ENCODE measurements around the gene CLIC5.

The CLIC5 gene

DNA sequence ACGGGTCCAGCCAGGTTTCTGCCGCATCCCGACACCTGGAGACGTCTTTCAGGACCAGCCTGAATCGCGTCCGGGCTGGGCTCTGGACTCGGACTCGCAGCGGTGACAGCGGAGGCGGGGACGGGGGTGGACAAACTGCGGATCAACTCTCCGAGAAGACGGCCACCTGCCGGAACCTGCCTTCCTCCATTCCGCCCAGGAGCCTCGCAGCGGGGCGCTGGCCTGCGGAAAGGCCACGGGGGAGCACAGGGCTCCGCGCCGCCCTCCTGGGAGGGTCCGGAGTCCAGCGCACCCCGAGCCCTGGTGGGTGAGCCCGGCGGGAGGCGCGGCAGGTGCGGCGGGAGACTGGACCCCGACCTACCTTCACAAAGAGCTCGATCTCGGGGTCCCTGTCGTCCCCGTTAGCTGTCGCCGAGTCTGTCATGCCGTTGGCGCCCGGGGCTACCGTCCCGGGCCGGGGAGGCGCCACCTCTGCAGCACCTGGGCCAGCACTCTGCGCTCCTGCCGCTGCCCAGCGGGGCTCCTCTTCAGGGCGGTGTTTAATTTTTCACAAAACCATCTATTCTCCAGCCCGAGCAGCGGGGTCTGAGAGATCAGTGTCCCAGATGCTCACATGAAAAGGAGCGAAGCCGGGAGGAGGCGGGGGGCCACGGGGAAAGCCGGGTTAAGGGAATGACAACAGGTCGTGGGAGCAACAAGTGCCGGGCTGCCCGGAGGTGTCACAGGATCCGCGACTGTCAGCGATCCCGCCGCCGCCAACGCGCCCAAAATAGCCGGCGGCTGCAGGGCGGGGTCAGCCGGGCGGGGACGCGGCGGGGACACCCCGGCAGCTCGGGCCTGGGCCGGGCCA is at the start of gene CLIC5:
Gene CLIC5, minus strand, starts transcription at position 742 of the 850 bp plus-strand sequence. Its CDS starts 318 bp downstream, at position 424.
- DNase-seq (ENCODE audit: low spot score), result peak; percentile 10

DNA sequence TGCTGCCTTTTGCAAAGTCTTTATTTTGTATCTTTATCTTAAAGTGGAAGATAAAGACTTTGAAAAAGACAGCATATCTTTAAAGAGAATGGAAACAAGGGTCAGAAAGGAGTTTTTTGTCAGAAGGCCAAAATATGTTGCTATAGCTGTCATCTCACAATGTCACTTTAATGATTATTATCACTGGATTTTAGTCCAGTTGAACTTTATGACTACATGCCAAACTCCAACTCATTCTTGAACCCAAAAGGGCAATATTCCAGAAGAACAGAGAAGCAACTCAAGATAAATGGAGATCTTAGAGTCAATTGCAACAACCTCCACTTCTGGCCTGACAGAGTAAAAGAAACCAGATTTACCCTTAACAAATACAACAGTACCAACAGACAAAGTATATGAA is 47.3 kb upstream of the CLIC5 start:
- DNase-seq (ENCODE audit: low spot score), result no peak

DNA sequence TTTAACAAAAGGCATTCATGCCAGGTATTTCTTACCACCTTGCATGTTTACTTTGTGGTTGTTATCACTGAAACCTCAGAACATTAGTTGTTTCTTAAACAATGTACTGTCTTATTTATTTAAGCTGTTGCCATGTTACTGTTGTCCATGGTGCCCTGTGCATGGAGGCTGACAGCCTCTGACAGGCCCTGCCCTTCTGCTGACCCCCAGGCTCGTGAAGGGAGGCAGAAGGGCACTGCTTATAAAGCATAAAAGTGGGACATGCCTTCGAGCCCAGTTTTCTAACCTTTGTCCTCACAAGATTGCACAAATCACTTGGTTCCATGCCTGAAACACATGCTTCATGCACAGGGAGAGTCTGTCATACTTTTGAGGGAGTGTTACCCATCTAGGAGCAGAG is 46.7 kb upstream of the CLIC5 start:
- DNase-seq (ENCODE audit: low spot score), result no peak

DNA sequence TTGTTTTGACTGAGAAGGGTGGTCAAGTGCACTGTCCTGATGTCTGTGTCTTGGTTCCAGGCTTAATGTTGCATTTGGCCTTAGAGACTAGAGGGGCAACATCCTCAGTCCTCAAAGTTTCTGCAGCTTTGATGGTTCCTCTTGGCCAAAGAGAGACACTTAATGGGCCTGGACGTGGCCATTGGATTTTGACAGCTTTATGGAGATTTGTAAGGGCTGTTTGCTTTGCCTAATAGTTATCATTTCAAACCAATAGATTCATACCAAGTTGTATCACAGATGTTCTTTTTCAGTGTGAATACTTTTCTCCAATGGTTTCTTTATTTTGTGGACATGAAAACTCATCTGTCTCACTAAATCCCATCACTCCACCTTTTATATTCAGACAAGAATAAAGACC is 45.8 kb upstream of the CLIC5 start:
- DNase-seq (ENCODE audit: low spot score), result no peak

DNA sequence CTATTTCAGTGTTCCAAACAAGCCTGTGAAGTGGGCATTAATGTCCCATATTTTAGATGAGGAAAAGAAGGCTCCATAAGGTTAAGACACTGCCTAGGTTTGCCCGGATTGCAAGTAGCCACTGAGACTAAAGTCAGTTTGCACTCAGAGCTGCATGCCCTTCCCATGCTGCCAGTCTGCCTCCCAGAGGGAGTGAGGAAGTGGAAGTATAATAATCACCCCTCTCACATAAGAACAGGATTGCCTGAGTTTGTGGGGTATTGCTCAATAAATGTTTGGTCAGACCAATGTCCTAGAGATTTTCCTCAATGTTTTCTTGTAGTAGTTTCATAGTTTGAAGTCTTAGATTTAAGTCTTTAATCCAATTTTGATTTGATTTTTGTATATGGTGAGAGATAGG is 43.9 kb upstream of the CLIC5 start:
- DNase-seq (ENCODE audit: low spot score), result no peak

DNA sequence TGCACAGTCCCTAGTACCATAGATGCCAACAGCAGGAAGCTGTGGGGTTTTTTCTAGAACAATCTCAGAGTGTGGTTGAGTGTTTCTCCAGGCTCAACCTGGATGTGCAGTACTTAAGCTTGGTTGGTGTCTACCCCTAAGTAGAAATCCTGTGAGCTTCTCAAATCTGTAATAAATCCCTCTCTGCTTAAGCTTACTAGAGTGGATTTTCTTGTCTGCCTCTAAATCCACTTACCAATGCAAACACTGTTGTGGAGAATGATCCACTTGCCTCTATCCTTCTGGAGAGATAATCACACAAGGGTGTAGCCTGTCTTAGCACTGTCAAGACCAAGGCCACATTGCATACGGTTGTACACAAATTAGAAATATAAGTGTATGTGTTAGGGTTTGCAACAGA is 43.3 kb upstream of the CLIC5 start:
- DNase-seq (ENCODE audit: low spot score), result no peak

DNA sequence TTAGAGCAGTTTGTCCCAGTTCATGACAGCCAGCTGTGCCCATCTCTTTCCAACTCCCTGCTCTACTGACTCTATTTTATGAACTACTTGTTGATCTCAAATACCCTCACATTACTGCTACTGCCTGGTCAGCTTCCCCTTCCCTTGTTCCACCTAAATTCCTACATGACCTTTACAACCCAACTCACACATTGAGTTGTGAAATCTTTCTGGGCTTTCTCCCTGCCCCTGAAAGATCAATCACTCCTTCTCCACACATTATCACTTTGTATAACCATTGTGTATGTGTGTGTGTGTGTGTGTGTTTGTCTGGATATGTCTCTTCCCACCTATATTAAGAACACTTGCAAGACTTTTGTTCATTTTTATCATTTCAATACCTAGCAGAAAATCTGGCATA is 42.1 kb upstream of the CLIC5 start:
- DNase-seq (ENCODE audit: low spot score), result no peak

DNA sequence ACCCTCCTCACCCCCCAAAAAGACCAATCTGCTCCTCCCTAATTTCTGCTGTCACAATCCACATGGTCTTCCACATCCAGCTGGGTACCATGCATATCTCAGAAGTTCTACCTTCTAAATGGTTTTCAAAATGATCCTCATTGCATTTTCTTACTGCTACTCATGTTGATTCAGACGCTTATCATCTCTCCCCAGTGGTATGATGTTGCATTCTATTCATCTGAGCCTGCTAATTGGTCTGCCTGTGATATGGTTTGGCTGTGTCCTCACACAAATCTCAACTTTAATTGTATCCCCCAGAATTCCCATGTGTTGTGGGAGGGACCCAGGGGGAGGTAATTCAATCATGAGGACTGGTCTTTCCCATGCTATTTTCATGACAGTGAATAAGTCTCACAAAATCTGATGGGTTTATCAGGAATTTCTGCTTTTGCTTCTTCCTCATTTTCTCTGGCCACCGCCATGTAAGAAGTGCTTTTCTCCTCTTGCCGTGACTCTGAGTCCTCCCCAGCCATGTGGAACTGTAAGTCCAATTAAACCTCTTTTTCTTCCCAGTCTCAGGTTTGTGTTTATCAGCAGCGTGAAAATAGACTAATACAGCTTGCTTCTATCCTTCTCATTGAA is 41.4 kb upstream of the CLIC5 start:
- DNase-seq (ENCODE audit: low spot score), result no peak

DNA sequence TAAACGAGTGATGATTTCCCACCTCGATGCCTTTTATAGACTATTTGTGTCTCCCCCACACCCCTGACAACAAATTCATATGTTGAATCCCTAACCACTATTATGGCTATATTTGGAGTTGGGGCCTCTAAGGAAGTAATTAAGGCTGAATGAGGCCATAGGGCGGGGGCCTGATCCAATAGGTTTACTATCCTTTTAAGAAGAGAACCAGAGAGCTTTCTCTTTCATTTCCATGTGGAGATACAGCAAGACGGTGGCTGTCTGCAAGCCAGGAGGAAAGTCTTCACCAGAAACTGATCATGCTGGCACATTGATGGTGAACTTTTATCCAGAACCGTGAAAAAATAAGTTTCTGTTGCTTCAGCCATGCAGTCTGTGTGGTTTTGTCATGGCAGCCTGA is 38.9 kb upstream of the CLIC5 start:
- no peak for DNase-seq (ENCODE audit: low spot score)

DNA sequence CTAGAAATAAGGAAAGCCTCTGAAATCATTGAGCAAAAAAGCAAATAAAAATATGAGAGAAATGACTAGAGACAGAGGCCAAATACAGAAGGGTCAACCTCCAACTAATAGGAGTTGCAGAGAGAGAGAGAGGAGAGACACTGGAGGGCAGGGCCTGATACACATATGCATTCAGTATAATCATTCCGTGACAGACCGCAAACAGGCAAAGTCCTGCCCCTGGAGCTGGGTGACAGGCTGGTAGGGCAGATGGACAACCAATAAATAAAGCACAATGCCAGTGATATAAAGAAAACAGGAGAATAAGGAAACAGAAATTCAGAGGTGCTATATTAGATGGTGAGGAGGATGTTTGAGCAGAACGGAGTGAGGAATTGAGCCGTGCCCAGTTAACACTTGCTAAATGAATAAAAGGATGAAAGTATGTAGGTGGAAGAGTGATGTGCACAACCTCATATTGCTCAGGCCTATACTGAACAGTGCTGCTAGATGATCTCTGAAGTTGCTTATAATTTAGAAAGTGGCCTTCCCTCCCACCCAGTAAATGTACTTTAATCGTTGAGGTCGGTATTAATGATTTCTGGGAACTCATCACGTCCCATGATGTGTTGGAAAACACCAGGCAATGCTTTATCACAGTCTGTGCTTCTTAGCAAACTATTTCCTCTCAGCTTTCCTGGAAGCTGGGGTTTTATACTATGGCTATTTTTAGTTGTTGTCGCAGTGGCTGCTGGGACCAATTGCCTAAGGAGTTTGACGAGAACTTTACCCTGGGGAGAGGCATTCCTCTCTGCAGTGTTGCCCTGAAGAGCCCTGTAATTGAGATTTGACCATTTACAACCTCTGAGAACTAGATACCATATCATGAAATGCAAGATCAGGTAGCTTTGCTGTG is 37.6 kb upstream of the CLIC5 start:
- no peak for DNase-seq (ENCODE audit: low spot score)

DNA sequence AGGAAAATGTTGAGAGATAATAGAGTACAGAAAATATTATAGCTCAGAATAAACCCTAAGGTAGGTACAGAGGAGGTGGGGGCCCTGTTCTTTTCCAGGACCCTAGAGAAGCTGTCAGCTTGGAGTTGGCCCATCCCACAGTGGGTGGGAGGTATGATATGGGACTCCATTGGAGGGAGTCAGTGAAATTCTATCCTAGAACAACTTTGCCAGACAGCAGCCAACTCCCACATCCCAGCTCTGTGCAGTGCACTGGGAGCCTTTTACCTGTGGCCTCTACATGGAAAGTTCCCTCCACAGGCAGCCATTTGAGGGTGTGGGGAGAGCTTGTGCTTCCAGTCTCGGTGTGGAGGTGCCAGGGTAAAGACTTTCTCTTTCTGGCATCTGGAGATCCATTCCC is 36.8 kb upstream of the CLIC5 start:
- no peak for DNase-seq (ENCODE audit: low spot score)

DNA sequence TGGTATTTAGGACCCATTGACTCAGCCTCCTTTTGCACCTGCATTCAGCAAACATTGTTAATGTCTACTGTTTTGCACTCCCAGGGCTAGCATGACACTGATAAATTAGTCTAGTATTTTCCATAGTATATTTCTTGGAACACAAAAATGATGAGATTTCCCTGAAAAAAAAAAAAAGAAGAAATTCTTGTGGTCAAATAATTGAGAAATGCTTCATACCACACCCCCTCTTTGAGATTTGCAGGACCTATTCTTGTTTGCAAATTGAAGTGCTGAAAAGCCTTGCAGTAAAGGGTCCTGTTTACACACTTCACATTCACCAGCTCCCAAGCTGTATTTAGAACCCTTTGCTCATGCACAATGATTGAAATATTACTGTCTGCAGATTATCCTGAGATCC is 36.3 kb upstream of the CLIC5 start:
- no peak for DNase-seq (ENCODE audit: low spot score)

DNA sequence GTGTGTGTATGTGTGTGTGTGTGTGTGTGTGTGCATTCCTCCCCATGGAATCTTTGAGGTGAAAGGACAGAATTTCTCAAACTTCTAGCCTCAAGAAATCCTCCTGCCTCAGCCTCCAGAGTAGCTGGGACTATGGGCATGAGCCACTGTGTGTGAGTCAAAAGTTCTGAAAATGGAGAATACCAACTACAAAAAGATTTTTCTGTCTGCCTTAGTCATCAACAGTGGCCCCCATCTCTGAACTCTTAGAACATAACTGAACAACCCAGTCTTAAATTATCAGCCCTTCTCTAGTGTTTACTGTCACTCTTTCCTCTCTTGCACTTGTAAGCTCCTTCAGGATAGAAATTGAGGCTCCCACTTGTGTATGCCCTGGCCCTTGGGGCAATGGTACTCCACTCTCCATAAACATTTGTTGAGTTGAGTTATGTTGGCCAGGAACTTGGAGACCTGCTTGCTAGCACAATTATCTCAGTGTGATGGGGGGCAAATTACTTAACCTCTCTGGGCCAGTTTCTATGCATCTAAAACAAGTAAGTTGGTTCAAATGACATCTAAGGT is 35.3 kb upstream of the CLIC5 start:
- DNase-seq (ENCODE audit: low spot score), result no peak

DNA sequence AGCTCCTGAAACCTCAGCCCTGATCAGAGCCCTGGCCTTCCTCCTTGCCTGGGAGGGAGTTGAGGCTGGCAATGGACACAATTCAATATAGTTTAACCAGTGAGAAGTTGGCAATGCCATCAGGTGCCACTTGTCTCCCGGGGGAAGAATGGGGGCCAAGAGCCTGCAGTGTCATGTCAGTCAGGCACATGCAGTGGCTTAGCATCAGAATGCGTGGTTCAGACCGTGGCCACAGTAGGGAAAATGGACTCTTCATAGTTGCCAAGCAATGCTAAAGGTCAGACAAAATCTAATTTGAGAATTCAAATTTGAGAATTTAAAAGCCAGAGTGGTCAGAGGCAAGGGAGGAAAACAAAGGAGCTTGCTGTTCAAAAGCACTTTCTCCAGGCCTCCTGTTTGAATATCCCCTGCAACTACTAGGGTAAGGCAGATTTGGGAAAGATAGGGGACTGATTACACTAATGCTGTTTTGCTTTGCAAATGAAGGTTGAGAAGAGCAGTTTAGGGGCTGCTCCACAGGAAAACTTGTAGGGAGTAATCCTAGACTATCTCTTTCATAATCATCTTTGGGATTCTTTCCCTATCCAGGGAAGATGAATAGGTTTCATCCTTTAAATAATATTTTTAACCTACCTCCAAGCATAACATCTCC is 33.1 kb upstream of the CLIC5 start:
- no peak for DNase-seq (ENCODE audit: low spot score)

DNA sequence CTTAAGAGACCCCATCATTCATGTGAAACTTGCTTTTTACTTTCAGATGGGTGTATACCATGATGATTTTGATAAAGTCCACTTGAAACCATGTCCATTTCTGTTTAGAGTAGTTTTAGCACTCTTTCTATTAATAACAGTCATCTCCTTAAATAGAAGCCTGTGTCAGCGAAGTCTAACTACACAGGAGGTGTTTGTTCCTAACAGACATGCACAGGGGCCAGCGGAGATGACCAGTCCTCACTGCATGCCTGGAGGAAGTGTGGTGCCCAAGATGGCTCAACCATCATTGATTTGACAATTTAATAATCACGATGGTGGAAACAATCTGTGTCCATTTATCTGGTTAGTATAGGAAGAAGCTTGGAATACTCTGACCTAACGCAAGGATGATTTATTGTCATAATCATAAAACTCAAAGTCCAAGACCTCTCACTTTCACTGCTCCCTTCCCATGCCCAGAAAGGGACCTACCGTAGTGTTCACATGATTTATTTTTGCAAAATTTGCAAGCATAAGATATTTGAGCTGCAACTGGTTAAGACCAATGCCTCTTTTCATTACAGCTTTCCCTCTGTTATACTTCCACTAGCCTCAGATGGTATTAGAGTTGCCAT is 31.0 kb upstream of the CLIC5 start:
- DNase-seq (ENCODE audit: low spot score), result no peak

DNA sequence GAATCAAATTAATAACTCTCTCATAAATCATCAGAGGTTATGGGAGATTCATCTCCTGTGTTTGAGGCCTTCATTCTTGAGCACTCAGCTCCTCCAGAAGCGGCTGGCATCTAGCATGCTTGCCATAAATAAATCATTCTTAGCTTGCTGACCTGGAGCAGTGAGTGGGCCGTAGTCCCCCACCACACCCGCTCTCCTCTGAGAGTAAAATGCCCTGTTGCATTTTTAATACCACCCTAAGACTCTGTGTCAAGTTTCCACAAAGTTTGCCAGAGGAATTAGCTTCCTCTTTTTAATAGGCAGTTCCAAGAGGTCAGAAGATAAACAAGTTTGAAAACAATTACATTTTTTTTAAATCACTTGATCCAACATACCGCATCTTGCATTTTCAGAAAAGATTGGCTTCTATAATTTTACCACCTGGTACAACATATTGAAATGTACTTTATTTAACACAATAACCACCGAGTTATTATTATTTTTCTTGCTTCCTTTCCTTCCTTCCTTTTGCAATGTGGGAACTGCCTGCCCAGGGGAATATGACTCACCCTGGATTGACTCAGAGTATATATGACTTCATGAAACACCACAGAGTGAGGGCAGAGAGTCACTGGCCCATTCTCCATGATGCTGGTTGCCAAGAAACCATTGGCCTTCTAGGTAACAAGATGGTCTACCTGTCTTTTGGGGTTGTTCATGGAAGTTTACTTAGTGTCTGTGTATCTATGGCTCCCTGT is 29.4 kb upstream of the CLIC5 start:
- DNase-seq (ENCODE audit: low spot score), result no peak

DNA sequence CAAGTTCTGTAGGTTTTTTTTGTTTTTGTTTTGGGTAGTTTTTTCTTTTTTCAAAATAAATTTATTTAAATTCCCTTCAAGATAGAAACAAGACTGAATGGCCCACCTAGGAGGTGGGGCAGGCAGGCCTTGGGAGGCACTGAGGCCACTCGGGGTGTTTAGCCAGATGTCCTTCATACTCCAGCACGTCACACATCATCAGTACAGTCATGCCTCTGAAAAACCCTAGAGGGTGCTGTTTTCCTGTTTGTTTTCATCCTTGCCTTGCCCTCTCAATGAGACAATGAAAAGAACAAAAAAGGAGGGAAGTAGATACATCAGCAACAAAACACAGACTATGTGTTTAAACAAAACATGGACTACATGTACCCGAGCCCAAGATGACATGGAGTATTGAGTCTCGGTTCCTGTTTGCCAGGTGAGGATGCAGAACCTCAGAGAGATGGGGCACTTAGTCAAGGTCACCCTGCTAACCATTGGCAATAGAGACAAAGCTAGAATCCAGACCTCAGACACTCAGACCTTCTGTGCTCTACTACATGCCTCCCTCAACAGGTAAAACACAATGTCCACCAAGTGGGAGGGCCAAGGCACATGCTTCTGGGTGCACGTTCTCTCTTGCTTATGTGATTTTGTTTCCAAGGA is 26.8 kb upstream of the CLIC5 start:
- DNase-seq (ENCODE audit: low spot score), result peak; percentile 4

DNA sequence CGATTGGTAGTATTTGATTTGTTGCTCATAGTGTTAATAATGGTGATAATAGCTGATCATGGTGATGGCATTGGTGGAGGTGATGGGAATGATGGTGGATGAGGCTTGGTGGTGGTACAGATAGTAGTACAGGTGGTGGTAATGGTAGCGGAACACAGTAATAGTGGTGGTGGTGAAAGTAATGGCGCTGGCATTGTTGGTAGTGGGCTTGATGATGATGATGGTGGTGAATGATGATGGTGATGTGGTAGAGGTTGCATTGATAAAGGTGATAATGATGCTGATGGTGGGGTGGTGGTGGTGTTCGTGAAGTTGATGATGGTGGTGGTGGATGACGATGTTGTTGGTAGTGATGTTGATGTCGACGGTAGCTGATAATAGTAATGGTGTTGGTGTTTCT is 24.6 kb upstream of the CLIC5 start:
- DNase-seq (ENCODE audit: low spot score), result no peak

DNA sequence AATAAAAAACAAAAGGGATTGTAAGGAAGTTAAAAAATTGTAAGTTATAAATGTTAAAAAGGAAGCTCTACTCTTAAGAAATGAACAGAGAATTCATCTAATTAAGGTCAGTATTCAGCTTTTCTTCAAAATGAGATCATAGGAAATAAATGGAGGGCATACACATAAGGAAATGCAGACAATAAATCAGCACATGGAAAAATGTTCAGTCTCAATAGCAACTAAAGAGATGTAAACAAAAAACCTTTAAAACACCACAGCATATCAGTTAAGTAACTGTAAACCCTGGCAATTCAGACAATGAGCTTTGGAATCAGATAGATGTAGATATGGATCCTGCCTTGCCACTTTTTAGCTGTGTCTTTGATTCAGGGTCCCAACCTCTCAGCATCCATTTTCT is 24.0 kb upstream of the CLIC5 start:
- DNase-seq (ENCODE audit: low spot score), result no peak

DNA sequence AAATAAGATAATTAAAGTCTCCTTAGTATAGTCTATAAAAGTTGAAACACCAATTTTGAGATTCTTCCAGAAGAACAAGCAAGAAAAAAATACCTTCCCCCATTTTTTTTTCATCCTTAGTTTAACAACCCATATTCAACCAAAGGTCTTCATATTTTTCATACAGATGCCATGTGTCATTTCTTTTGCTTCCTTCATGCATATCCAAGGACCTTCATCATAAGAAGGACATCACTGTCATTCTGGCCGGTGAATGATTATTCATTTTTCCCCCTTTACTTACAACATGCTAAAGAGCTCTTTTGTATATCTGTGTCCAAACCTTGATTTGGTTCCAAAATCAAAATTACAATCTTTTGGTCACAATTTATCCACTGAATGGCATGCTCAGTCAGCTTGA is 21.3 kb upstream of the CLIC5 start:
- no peak for DNase-seq (ENCODE audit: low spot score)
